ENCODE data around the gene FAM98C.

DNA sequence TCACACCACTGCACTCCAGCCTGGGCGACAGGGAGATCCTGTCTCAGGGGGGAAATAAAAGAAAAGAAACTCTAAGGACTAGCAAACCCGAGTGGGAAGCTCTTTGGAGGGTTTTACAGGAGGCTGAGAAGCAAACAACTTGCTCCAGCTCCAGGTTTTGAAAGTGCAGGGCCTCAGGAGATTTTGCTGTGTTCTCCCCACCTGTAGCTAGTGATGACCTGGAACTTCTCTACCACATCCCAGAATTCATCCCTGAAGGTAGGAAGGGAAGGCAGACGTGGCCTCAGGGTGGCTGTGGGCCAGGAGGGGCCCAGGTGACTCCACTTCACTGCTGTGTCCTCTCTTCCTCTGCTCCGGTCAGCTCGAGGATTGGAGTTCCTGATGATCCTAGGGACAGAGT, 44.8 kb upstream of the FAM98C start:
- TF ChIP-seq, protein P1, sequence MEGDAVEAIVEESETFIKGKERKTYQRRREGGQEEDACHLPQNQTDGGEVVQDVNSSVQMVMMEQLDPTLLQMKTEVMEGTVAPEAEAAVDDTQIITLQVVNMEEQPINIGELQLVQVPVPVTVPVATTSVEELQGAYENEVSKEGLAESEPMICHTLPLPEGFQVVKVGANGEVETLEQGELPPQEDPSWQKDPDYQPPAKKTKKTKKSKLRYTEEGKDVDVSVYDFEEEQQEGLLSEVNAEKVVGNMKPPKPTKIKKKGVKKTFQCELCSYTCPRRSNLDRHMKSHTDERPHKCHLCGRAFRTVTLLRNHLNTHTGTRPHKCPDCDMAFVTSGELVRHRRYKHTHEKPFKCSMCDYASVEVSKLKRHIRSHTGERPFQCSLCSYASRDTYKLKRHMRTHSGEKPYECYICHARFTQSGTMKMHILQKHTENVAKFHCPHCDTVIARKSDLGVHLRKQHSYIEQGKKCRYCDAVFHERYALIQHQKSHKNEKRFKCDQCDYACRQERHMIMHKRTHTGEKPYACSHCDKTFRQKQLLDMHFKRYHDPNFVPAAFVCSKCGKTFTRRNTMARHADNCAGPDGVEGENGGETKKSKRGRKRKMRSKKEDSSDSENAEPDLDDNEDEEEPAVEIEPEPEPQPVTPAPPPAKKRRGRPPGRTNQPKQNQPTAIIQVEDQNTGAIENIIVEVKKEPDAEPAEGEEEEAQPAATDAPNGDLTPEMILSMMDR (IDR thresholded peaks at IDR 0.05), result no peak
- no peak for TF ChIP-seq POLR2A (IDR thresholded peaks at IDR 0.05)
- TF ChIP-seq EP300 (IDR thresholded peaks at IDR 0.05), result no peak
